HG02870 (cell line): Measurements from ENCODE around the gene DNMT3L.
A peak's percentile ranks its signal among the peaks of the same experiment; 100 is the strongest.
"Not testable (repeated sequence)": the region's sequence is repeated elsewhere in the genome, so short reads cannot be mapped to it uniquely, and the experiment has no call there.

Experiments used
- ATAC-seq: cut with Tn5 transposase; IDR thresholded peaks from one replicate; pipeline ENCODE4 v1.9.1; 2021; ENCODE audit warnings: mild to moderate bottlenecking, moderate library complexity; ENCODE audit not compliant: unreplicated experiment

DNMT3L gene

GRCh38 chr21:44261675-44262295 is at the start of gene DNMT3L:
TSS of gene DNMT3L (minus strand) at chr21:44261897. CDS start at chr21:44261259, 638 bp downstream.
- no peak for ATAC-seq

- no peak for ATAC-seq
Measured at GRCh38 chr21:44310628-44311507, 49.2 kb upstream of the DNMT3L start.

DNA sequence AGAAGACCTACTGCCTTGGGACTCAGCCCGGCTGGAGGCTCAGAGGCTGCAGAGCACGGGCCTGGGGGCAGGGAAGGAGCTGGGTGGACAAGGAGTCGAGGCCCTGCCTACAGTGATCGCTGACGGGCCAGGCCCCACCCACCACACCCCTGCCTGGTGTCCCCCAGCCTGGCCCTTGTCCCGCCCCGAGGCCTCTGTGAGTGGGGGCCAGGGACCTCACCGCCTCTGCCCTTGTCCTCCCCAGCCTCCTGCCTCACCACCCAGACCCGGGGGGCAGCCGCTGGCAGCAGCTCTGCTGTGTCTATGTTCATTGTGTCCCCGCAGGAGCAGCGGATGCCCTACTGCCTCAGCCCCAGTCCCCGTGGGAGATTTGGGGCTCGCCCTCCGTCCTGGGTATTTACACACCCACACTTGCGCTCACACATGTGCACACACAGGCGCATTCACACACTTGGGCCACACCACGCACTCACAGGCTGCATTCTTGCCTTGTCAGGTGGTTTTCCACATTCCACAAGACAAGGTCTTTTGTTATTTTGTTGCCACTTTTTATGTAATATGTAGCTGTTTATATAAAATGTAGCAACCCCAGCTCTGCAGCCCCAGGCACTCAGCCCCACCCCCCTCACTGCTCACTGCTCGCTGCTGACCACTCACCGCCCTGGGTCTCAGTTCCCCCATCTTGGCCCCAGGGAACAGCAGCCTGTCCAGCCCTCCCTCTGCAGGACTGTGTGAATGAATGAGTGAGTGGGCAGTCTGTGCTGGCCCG is 45.4 kb upstream of the DNMT3L start:
- ATAC-seq, result no peak

- ATAC-seq, result no peak
Measured at GRCh38 chr21:44305691-44306090, 44.0 kb upstream of the DNMT3L start.

GRCh38 chr21:44304877-44305293 is 43.2 kb upstream of the DNMT3L start:
- ATAC-seq, result no peak

DNA sequence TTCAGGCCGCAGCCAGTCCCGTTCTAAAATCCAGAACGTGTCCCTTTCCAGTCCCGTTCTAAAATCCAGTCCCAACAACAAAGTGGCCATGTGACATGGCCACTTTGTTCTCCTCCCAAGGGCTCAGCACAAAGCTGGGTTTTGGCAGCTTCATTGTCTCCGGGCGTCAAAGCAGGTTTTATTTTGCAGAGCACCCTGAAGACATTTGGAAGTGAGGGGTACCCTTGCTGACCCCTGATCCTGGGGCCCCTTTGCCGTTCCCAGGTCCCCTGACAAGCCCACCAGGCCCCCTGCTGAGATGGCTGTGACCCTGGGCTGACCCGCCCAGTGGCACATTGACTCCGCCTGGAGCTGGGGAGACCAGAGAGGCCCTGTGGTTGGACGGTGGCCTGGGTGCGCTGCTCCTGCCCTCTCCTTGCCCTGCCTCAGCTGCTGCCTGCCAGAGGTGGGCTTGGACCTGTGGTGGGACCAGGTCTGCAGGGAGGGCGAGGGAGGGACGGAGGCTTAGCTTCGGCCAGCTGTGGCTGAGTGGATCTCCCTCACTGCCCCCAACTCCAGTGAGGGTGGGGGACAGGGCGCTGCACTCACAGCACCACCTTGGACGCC is 42.4 kb upstream of the DNMT3L start:
- ATAC-seq, result no peak

DNA sequence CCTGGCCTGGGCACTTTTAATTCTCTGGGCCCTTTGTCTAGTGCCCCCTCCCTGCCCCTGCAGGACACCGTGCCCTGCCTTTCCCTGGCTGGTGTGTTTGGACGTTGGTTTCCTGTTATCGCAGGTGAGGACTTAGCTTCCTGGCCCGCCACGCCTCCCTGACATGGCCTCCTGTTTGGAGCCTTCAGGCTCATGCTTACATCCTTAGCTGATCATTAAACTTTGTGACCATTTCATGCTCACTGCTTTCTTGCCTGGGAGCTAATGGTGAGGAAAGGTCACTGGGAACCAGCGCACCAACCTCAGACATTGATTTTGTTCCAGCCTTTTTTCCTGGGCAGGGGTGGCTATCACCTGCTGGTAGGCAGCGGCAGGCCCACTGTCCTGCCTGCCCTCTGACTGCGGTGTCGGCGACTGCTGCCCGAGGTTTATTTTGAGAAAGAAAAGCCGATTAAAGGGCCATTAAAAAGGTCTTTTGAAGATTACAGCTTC is 41.8 kb upstream of the DNMT3L start:
- ATAC-seq, result no peak

DNA sequence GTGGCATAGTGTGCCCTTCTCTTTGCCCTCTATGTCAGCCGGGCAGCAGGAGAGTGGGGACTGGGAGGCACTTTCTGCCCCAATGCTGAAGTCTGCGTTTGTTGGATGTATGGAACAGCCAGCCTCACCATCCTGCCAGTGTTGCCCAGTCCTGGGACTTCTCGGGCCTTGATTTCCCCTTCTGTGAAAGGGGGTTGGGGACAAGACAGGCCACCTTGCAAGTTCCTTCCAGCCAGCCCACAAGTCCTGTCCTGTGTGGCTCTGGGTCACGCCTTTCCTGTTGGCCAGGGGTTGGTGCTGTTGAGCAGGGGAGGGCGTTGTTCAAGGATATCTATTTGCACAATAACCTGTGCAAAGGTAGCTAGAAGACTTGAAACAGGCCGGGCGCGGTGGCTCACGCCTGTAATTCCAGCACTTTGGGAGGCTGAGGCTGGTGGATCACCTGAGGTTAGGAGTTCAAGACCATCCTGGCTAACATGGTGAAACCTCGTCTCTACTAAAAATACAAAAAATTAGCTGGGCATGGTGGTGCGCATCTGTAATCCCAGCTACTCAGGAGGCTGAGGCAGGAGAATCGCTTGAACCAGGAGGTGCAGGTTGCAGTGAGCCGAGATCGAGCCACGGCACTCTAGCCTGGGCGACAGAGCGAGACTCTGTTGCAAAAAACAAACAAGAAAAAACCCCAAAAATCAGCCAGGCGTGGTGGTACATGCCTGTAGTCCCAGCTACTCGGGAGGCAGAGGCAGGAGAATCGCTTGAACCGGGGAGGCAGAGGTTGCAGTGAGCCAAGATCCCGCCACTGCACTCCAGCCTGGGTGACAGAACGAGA is 41.1 kb upstream of the DNMT3L start:
- not testable (repeated sequence) for ATAC-seq

- no peak for ATAC-seq
Measured at GRCh38 chr21:44301961-44302406, 40.3 kb upstream of the DNMT3L start.

GRCh38 chr21:44301141-44301540 is 39.4 kb upstream of the DNMT3L start:
- ATAC-seq, result no peak

GRCh38 chr21:44300262-44300959 is 38.7 kb upstream of the DNMT3L start:
- peak; percentile 27 for ATAC-seq

DNA sequence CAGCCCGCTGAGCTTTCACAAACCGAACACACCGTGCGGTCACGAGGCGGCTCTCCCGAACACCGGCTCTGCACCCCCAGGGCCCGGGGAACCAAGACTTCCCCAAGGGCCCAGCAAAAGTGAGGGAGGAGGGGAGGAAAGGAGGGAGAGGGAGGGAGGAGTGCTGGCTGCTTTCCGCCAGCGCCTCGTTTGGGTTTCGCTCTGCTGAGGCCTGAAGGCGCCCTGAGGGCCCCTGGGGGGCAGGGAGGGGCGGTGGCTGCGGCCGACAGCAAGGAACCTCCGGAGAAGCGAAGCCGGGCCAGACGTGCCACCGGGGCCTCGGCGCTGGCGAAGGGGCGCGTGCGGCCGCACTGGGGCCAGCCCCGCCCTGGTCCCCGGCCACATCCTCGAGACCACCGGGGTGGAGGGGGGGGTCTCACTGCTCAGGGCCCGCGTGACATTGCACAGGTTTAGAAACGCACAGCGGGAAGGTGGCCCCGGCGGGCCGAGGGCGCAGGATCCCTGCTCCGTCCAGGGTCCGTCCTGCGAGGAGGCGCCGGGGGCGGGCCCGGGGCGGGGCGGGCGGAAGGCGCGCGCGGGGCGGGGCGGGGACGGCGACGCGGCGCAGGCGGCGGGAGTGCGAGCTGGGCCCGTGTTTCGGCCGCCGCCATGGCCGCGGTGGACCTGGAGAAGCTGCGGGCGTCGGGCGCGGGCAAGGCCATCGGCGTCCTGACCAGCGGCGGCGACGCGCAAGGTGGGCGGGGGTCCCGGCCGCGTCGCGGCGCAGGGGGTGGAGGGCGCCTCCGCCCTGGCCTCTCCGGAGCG is 38.0 kb upstream of the DNMT3L start, which contains the start of gene PFKL:
TSS of gene PFKL (plus strand) at position 596 of the 804 bp plus-strand sequence. CDS start at position 649, 53 bp downstream.
- peak; percentile 36 for ATAC-seq

DNA sequence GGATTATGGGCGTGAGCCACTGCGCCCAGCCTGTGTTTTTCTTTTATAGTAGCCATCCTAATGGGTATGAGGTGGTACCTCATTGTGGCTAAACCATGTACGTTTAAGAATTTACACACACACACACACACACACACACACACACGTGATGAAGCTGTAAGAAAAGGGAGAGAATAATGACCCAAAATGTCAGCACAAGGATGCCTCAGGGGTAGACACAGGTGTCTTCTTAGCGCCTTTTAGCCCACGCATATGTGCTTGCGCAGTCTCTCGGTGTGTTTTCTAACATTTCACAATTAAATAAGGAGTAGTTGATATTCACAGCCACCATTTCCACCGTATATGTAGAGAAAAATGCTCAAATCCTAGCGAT is 37.4 kb upstream of the DNMT3L start:
- ATAC-seq, result no peak

DNA sequence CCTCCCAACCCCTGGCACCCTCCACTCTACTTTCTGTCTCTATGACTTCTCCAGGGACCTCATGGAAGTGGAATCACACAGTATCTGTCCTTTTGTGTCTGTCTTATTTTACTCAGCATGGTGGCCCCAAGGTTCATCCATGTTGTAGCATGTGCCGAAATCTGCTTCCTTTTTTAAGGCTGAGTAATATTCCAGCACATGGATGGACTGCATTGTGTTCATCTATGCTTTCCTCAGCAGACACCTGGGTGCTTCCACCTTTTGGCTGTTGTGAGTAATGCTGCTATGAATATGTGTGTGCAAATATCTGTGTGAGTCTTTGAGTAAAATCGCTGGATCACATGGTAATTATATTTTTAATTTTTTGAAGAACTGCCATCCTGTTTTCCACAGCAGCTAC is 36.6 kb upstream of the DNMT3L start:
- ATAC-seq, result no peak

DNA sequence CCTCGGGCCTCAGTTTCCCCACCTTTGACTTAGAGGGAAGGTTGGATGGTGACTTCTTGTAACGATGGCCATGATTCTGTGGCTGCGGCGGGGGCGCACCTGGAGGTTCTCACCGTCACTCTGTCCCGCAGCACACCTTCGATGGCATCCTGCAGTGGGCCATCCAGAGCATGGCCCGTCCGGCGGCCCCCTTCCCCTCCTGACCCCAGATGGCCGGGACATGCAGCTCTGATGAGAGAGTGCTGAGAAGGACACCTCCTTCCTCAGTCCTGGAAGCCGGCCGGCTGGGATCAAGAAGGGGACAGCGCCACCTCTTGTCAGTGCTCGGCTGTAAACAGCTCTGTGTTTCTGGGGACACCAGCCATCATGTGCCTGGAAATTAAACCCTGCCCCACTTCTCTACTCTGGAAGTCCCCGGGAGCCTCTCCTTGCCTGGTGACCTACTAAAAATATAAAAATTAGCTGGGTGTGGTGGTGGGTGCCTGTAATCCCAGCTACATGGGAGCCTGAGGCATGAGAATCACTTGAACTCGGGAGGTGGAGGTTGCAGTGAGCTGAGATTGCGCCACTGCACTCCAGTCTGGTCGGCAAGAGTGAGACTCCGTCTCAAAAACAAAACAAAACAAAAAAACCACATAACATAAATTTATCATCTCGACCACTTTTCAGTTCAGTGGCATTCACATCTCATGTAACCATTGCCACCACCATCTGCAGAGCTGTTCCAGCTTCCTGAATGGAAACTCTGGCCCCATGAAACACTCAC is 36.0 kb upstream of the DNMT3L start:
- no peak for ATAC-seq

DNA sequence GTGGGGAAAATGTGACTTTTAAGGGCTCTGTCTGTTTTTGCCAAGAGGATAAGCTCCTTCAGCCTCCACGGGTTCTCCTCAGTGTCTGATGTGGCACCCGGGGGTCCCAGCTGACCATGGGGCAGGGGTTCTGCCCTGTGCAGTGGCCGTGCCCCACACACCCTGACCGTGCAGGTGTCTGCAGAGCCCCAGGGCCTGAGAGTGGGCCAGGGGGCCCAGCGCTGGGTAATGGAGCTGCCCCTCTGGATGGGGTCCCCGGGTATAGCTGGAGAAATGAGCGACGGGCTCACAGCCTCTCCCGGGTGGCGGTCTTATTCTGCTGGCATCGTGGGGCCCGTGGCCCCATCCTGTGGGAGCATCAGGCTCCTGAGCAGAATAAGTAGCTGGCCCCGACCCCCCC is 35.2 kb upstream of the DNMT3L start:
- ATAC-seq, result no peak

- ATAC-seq, result no peak
Measured at GRCh38 chr21:44296103-44296519, 34.4 kb upstream of the DNMT3L start.

DNA sequence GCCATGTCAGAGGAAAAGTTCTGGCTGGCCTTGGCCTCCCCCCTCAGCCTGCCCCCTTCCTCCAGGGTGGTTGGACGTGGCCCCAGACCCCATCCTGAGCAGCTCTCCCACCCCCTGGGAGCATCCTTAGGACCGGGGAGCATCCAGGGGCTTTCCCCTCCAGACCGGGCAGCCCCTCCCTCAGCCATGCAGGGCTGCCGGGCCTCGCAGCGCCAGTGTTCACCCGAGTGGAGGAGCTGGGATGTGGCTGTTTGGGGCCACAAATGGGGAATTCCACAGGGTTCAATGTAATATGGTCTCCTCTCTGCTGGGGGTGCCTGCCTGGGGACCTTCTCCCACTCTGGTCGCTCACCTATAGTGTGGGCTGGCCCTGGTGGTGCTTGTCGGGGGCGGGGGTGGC is 33.9 kb upstream of the DNMT3L start:
- ATAC-seq, result no peak
